CD4-positive, alpha-beta memory T cell (primary cell): ENCODE results near the gene SEMA6A. TPM values are rescaled to one million over a fixed set of nuclear protein-coding genes. Genes with fewer than 3 reads are reported as not detected.

Experiments used
- CTCF ChIA-PET: fragments of 350-600 bp; sonication (Branson Sonifier 250); formaldehyde crosslinking; loops from one replicate; lab custom pipeline; 2021; ENCODE audit warnings: inconsistent platforms; ENCODE audit not compliant: partially characterized antibody; lab: Charles Lee
- POLR2A ChIA-PET: fragments of 350-600 bp; sonication (Branson Sonifier 250); formaldehyde crosslinking; loops from one replicate; lab custom pipeline; 2021; ENCODE audit not compliant: partially characterized antibody; lab: Charles Lee
- DNase-seq, 5 donors: peaks; one replicate each; pipeline versions ENCODE4 v3.0.0 to v3.0.0-alpha.2; 2020 to 2022; ENCODE audit warnings: mixed read lengths in 1 of 5
- H3K27ac ChIP-seq: one replicate; pipeline ENCODE4 v1.7.0; 2013; ENCODE audit warnings: low read depth, low read length
- H3K27me3 ChIP-seq: 2 replicates; pipeline ENCODE4 v1.7.0; 2013; ENCODE audit warnings: mild to moderate bottlenecking, low read length, moderate library complexity; ENCODE audit not compliant: insufficient read depth
- H3K36me3 ChIP-seq: 2 replicates; pipeline ENCODE4 v1.7.0; 2013; ENCODE audit warnings: mild to moderate bottlenecking, low read length, moderate library complexity; ENCODE audit not compliant: insufficient read depth
- H3K4me1 ChIP-seq: 2 replicates; pipeline ENCODE4 v1.7.0; 2013; ENCODE audit warnings: mild to moderate bottlenecking, low read length, moderate library complexity; ENCODE audit not compliant: insufficient read depth
- H3K4me3 ChIP-seq, 2 donors: one replicate each; pipeline ENCODE4 v1.7.0; 2013; ENCODE audit warnings: low read length in 2 of 2, mild to moderate bottlenecking in 1 of 2
- H3K9me3 ChIP-seq, 2 donors: one replicate each; pipeline ENCODE4 v1.7.0; 2013; ENCODE audit warnings: low read length in 2 of 2, control low read depth in 1 of 2; ENCODE audit not compliant: control insufficient read depth in 1 of 2
- H3K27ac Mint-ChIP-seq, 7 donors: one replicate each; pipeline ENCODE4 v1.8.0; 2020 to 2021; ENCODE audit warnings: mixed read lengths in 7 of 7, mild to moderate bottlenecking in 6 of 7, inconsistent platforms in 3 of 7, moderate library complexity in 3 of 7
- H3K27me3 Mint-ChIP-seq, 2 donors: one replicate each; pipeline ENCODE4 v1.8.0; 2020 to 2021; ENCODE audit warnings: mixed read lengths in 2 of 2
- H3K36me3 Mint-ChIP-seq, 2 donors: one replicate each; pipeline ENCODE4 v1.8.0; 2020 to 2021; ENCODE audit warnings: mixed read lengths in 2 of 2, inconsistent platforms in 1 of 2, mild to moderate bottlenecking in 1 of 2
- H3K4me1 Mint-ChIP-seq, 4 donors: one replicate each; pipeline ENCODE4 v1.8.0; 2020 to 2021; ENCODE audit warnings: mixed read lengths in 4 of 4, mild to moderate bottlenecking in 1 of 4
- H3K4me3 Mint-ChIP-seq, 8 donors: one replicate each; pipeline ENCODE4 v1.8.0; 2020 to 2021; ENCODE audit warnings: mixed read lengths in 8 of 8, mild to moderate bottlenecking in 7 of 8, moderate library complexity in 6 of 8, inconsistent platforms in 3 of 8
- H3K9me3 Mint-ChIP-seq, 8 donors: one replicate each; pipeline ENCODE4 v1.8.0; 2020 to 2021; ENCODE audit warnings: mixed read lengths in 8 of 8, mild to moderate bottlenecking in 5 of 8, inconsistent platforms in 3 of 8, moderate library complexity in 1 of 8
- intact Hi-C: fragments of 100-400 bp; cut with micrococcal nuclease; formaldehyde crosslinking; loops from one replicate; pipeline ENCODE4 v1.15.1; 2023
- polyA plus RNA-seq, 2 donors: library from polyadenylated mRNA; unstranded; fragments of 300-500 nt; fragmentation: Illumina TruSeq; gene quantifications; one replicate each; pipeline ENCODE4 v1.2.3, GENCODE V29; 2021
- total RNA-seq, 2 experiments: library from RNA; stranded (reverse); gene quantifications; one replicate each; pipeline ENCODE4 v1.2.3, GENCODE V29; 2021

SEMA6A gene
- total and polyA plus RNA-seq, 4 experiments from 2014 or later: 0.20 to 1.2 TPM; not detected in 2

DNA sequence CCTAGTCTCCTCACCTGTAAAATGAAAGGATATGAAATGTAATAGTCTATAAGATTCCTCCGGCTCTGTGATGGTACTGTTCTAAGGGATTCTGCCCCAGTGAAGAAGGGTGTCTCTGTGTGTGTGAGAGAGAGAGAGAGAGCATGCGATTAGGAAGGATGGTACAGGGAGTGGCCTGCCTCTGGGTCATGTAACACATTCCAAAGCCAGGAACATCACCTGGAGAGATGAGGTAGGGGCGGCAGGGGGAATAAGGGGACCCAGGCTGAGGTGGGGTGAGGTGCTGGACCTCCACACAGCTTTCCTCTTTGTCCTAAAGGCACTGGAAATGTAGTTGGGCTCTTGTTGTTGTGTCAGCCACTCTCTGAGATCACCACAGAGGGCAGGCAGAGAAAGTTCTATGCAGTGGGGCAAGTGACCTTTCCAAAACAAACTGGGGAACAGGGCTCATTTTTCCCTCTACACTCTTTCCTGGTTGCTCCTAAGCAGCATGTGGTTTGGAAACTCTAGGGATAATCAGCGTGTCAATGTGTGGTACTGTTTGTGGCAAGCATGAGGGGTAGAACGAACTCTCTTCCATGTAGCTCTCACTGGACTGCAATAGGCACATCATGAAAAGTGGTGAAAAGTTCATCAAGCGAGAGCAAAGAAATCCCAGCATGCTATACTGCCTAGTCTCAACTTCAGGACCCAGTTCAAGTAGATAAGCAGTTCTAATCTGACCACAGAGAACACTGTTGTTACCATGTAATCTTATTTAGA lies 65.0 kb downstream of the SEMA6A start:
- H3K9me3 Mint-ChIP-seq: peaks cover 0 to 8% (median 0%) of the 10 kb centered on the region in 8 donors
- peaks cover 0 to 4% of the 10 kb centered on the region in 2 donors for H3K36me3 Mint-ChIP-seq
- H3K4me3 ChIP-seq: no peak overlapping the region
- H3K36me3 ChIP-seq: no peaks in the 10 kb centered on the region
- no peaks in the 10 kb centered on the region for H3K27me3 ChIP-seq
- H3K4me3 Mint-ChIP-seq: no peak overlapping the region
- H3K27ac Mint-ChIP-seq: no peak overlapping the region
- CTCF ChIA-PET: interaction anchor here (1.1 kb wide), 1 partner anchor 19 kb away, joined by 3 read pairs; no protein-coding TSS in a partner anchor
- no peaks in the 10 kb centered on the region for H3K4me1 Mint-ChIP-seq
- no peaks in the 10 kb centered on the region for H3K9me3 ChIP-seq
- no peaks in the 10 kb centered on the region for H3K4me1 ChIP-seq
- no peak overlapping the region for H3K27ac ChIP-seq
- POLR2A ChIA-PET: no interaction called here
- DNase-seq: no peak
- H3K27me3 Mint-ChIP-seq: no peaks in the 10 kb centered on the region
- intact Hi-C loops: no loop called here

DNA sequence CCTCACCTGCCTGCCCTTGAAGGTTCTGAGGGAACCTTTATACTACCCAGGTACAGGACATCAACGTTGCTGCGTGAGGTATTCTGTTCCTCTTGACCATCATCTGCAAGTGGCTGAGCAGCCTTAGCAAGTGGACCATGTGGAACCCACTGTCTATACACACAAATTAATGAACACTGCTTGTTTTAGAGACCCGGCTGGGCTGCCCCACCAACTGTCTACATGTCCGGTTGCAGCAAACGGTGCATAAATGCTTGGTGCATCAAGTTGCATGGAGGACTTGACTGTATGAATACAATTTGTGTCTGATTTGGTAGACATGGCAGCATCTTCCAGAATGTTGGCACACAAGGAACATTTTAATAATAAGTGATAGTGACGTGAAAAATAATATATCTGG lies 65.8 kb downstream of the SEMA6A start:
- H3K27ac ChIP-seq: no peak overlapping the region
- H3K27me3 ChIP-seq: no peaks in the 10 kb centered on the region
- H3K9me3 ChIP-seq: no peaks in the 10 kb centered on the region
- Mint-ChIP-seq H3K4me3 (no peak overlapping the region), H3K27ac (no peak overlapping the region), H3K4me1 (no peaks in the 10 kb centered on the region), H3K9me3 (peaks cover 0 to 8% (median 0%) of the 10 kb centered on the region in 8 donors), H3K36me3 (peaks cover 0 to 4% of the 10 kb centered on the region in 2 donors), H3K27me3 (no peaks in the 10 kb centered on the region)
- no peaks in the 10 kb centered on the region for H3K36me3 ChIP-seq
- H3K4me3 ChIP-seq: no peak overlapping the region
- CTCF ChIA-PET: interaction anchor here (1.1 kb wide), 1 partner anchor 20 kb away, joined by 3 read pairs; no protein-coding TSS in a partner anchor
- POLR2A ChIA-PET: no interaction called here
- no peaks in the 10 kb centered on the region for H3K4me1 ChIP-seq
- intact Hi-C loops: no loop called here
- DNase-seq: no peak

DNA sequence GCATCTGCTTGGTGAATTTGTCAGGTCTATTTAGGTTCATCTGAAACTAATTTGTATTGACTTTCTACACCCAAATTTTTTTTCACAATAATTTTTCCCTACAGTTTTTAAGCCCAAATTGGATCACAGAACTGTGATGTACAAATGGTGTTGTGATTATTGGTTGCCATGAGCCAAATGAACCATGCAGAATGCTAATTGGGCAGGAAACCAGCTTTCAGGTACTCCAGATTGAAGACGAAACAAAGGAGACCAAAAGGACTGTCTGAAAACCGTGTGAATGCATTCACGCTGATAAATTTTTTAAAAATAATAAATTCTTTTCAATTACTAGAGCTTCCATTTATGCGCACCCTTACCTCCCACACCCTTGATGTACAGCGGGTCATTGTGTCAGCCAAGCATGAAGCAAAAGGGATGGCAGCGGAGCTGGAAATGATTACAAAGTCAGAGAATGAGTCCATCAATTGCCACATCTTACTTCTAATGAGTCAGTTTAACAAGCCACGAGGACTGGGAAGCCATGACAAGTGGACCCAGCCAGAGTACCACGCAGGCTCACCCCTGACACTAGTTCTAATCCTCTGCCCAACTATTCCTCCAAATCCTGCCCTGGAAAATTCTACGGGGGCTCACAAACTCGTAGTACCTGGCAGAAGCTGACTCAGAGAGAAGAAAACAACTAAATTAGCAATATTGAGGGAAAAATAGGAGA lies 66.5 kb downstream of the SEMA6A start:
- Mint-ChIP-seq H3K27me3 (no peaks in the 10 kb centered on the region), H3K4me3 (no peak overlapping the region), H3K27ac (no peak overlapping the region), H3K36me3 (peaks cover 0 to 2% of the 10 kb centered on the region in 2 donors), H3K9me3 (peaks cover 0 to 3% (median 0%) of the 10 kb centered on the region in 8 donors), H3K4me1 (no peaks in the 10 kb centered on the region)
- no peak for DNase-seq
- intact Hi-C loops: no loop called here
- ChIA-PET POLR2A (no interaction called here), CTCF (no interaction called here)
- no peak overlapping the region for H3K27ac ChIP-seq
- H3K4me3 ChIP-seq: no peak overlapping the region
- H3K4me1 ChIP-seq: no peaks in the 10 kb centered on the region
- no peaks in the 10 kb centered on the region for H3K36me3 ChIP-seq
- H3K27me3 ChIP-seq: no peaks in the 10 kb centered on the region
- H3K9me3 ChIP-seq: no peaks in the 10 kb centered on the region

- POLR2A ChIA-PET: no interaction called here
- Histone ChIP-seq H3K4me1 (no peaks in the 10 kb centered on the region), H3K36me3 (no peaks in the 10 kb centered on the region), H3K4me3 (no peak overlapping the region), H3K27ac (no peak overlapping the region), H3K27me3 (no peaks in the 10 kb centered on the region), H3K9me3 (no peaks in the 10 kb centered on the region)
- Mint-ChIP-seq H3K4me1 (no peaks in the 10 kb centered on the region), H3K27ac (no peak overlapping the region), H3K4me3 (no peak overlapping the region), H3K9me3 (peaks cover 0 to 6% (median 0%) of the 10 kb centered on the region in 8 donors), H3K27me3 (no peaks in the 10 kb centered on the region), H3K36me3 (peaks cover 0 to 5% of the 10 kb centered on the region in 2 donors)
- no peak for DNase-seq
- intact Hi-C loops: no loop called here
- CTCF ChIA-PET: no interaction called here
Measured at GRCh38 chr5:116507051-116507537, 67.5 kb downstream of the SEMA6A start.

DNA sequence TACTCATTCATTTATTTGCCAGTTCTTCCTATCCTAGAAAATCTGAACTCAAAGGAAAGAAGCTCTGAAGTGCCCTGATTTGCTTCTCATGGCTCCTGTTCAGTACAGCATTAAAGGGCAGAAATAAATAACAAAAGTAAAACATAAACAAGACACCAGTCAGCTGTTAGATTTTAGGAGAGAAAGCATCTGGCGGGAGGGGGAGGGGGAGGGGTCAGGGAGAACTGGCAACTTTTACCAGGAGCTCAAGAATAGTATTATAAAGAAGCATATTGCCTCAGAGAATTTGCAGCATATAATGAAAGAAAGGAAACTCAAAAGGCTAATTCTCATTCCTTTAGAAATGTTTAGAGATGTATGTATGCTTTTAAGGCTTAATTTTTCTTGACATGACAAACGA lies 68.1 kb downstream of the SEMA6A start:
- CTCF ChIA-PET: no interaction called here
- Histone ChIP-seq H3K27ac (no peak overlapping the region), H3K4me1 (no peaks in the 10 kb centered on the region), H3K27me3 (no peaks in the 10 kb centered on the region), H3K9me3 (no peaks in the 10 kb centered on the region), H3K4me3 (no peak overlapping the region), H3K36me3 (no peaks in the 10 kb centered on the region)
- Mint-ChIP-seq H3K27me3 (no peaks in the 10 kb centered on the region), H3K9me3 (peaks cover 0 to 6% (median 0%) of the 10 kb centered on the region in 8 donors), H3K4me1 (no peaks in the 10 kb centered on the region), H3K4me3 (no peak overlapping the region), H3K27ac (no peak overlapping the region), H3K36me3 (peaks cover 0 to 8% of the 10 kb centered on the region in 2 donors)
- POLR2A ChIA-PET: no interaction called here
- DNase-seq: no peak
- intact Hi-C loops: no loop called here

DNA sequence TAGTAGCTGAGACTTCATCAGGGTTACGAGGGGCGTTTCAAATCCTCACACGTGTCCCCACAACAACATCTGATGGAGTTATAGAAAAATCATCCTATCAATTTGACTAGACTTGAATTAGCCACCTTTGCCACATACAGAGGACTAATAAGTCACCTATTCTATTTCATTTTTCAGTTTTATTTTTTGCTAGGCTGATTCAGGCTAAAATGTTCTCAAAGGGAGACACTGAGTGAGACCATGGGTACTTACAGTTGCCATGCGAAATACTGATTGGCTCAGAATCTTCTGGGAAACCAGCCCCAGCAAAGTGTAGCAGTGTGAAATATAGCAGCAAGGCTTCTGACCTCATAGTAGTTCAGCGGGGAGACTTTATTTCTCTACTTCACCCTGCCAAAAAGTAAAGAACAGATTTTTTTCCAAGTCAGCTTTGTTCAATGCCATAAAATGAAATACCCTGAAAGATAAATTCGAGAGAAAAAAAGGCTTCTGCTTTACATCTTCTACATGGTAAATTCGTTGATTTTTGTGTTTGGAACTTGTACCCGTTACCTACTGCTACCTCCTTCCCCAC lies 69.9 kb downstream of the SEMA6A start:
- POLR2A ChIA-PET: no interaction called here
- no peak overlapping the region for H3K27ac ChIP-seq
- peaks cover 0 to 8% of the 10 kb centered on the region in 2 donors for H3K36me3 Mint-ChIP-seq
- H3K4me1 Mint-ChIP-seq: no peaks in the 10 kb centered on the region
- CTCF ChIA-PET: no interaction called here
- H3K9me3 ChIP-seq: no peaks in the 10 kb centered on the region
- no peaks in the 10 kb centered on the region for H3K27me3 ChIP-seq
- H3K9me3 Mint-ChIP-seq: peaks cover 0 to 6% (median 0%) of the 10 kb centered on the region in 8 donors
- H3K4me3 ChIP-seq: no peak overlapping the region
- H3K4me3 Mint-ChIP-seq: no peak overlapping the region
- H3K36me3 ChIP-seq: no peaks in the 10 kb centered on the region
- no peak for DNase-seq
- no peak overlapping the region for H3K27ac Mint-ChIP-seq
- no peaks in the 10 kb centered on the region for H3K27me3 Mint-ChIP-seq
- H3K4me1 ChIP-seq: no peaks in the 10 kb centered on the region
- intact Hi-C loops: no loop called here

DNA sequence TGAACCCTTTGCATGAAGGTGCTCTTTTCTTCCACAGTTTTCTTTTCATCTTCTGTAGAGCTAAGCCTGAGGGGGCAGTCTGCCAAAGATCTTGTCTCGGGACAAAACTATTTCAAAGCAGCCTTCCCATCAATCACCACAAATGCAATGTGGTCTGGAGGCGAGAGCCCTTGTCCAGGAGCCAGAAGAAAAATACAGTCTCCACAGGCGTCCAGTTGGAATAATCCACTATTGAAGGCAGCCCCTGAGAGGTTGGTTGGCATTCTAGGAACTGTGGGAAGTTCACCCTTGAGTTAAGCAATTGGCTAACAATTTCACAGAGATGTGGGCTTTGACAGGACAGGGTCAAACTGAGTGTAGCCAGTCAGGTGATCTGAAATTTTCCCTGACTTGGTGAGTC lies 72.0 kb downstream of the SEMA6A start:
- H3K27ac Mint-ChIP-seq: no peak overlapping the region
- H3K4me3 ChIP-seq: no peak overlapping the region
- H3K36me3 ChIP-seq: no peaks in the 10 kb centered on the region
- no peaks in the 10 kb centered on the region for H3K27me3 ChIP-seq
- H3K4me1 Mint-ChIP-seq: no peaks in the 10 kb centered on the region
- ChIA-PET CTCF (no interaction called here), POLR2A (no interaction called here)
- H3K36me3 Mint-ChIP-seq: peaks cover 0 to 8% of the 10 kb centered on the region in 2 donors
- H3K27me3 Mint-ChIP-seq: no peaks in the 10 kb centered on the region
- H3K4me1 ChIP-seq: no peaks in the 10 kb centered on the region
- intact Hi-C loops: no loop called here
- H3K4me3 Mint-ChIP-seq: no peak overlapping the region
- no peak overlapping the region for H3K27ac ChIP-seq
- H3K9me3 ChIP-seq: no peaks in the 10 kb centered on the region
- peaks cover 0 to 6% (median 0%) of the 10 kb centered on the region in 8 donors for H3K9me3 Mint-ChIP-seq
- no peak for DNase-seq
